ENCODE measurements around the gene IKZF3. TPM values are rescaled to one million over a fixed set of nuclear protein-coding genes. Genes with fewer than 3 reads are reported as not detected.
"Not testable (repeated sequence)": the region's sequence is repeated elsewhere in the genome, so short reads cannot be mapped to it uniquely, and the experiment has no call there.

The IKZF3 gene
- total RNA-seq = 1 to 10 TPM in 2 of 4 donors, under 1 TPM in 2; 0.60 to 1.9 (median 1.1) TPM

- no peak for TF ChIP-seq POLR2AphosphoS5 (IDR thresholded peaks at IDR 0.05)
- no peak within 1 kb of the TSS for H3K27ac ChIP-seq
- peak within 1 kb of the TSS; percentile 34 for H3K4me3 ChIP-seq
- DNase-seq (ENCODE audit: low spot score in 2 of 2) = no peak
- no peaks in the 10 kb centered on the region for H3K36me3 ChIP-seq
- peaks cover 94% of the 10 kb centered on the region for H3K27me3 ChIP-seq
- WGBS = 4% methylated on average over 48 of the region's 50 CpGs
- H3K9me3 ChIP-seq = no peaks in the 10 kb centered on the region
- H3K4me1 ChIP-seq = peaks cover 14% of the 10 kb centered on the region
These were observed at the start of gene IKZF3 for GRCh38 chr17:39863918-39864746. IKZF3 (minus strand) TSS chr17:39864312; CDS start chr17:39864126, 186 bp downstream.

- Histone ChIP-seq H3K4me1 (no peaks in the 10 kb centered on the region), H3K27ac (no peak overlapping the region), H3K36me3 (peaks cover 15% of the 10 kb centered on the region), H3K27me3 (no peaks in the 10 kb centered on the region), H3K9me3 (no peaks in the 10 kb centered on the region), H3K4me3 (no peak overlapping the region)
- WGBS = 94% methylated on average over 6 of the region's 6 CpGs
- no peak for DNase-seq (ENCODE audit: low spot score in 2 of 2)
- TF ChIP-seq, protein P1, sequence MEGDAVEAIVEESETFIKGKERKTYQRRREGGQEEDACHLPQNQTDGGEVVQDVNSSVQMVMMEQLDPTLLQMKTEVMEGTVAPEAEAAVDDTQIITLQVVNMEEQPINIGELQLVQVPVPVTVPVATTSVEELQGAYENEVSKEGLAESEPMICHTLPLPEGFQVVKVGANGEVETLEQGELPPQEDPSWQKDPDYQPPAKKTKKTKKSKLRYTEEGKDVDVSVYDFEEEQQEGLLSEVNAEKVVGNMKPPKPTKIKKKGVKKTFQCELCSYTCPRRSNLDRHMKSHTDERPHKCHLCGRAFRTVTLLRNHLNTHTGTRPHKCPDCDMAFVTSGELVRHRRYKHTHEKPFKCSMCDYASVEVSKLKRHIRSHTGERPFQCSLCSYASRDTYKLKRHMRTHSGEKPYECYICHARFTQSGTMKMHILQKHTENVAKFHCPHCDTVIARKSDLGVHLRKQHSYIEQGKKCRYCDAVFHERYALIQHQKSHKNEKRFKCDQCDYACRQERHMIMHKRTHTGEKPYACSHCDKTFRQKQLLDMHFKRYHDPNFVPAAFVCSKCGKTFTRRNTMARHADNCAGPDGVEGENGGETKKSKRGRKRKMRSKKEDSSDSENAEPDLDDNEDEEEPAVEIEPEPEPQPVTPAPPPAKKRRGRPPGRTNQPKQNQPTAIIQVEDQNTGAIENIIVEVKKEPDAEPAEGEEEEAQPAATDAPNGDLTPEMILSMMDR (IDR thresholded peaks at IDR 0.05) = no peak
- no peak for TF ChIP-seq POLR2AphosphoS5 (IDR thresholded peaks at IDR 0.05)
- TF ChIP-seq EP300 (IDR thresholded peaks at IDR 0.05) = no peak
- no peak for TF ChIP-seq POLR2A (IDR thresholded peaks at IDR 0.05)
These were observed 44.8 kb upstream of the IKZF3 start for GRCh38 chr17:39908789-39909352.

GRCh38 chr17:39904990-39905288, 40.8 kb upstream of the IKZF3 start:
- TF ChIP-seq POLR2AphosphoS5 (IDR thresholded peaks at IDR 0.05) (no peak), EP300 (IDR thresholded peaks at IDR 0.05) (no peak), POLR2A (IDR thresholded peaks at IDR 0.05) (no peak)
- TF ChIP-seq, protein P1 (IDR thresholded peaks at IDR 0.05) = no peak
- Histone ChIP-seq H3K9me3 (no peaks in the 10 kb centered on the region), H3K4me1 (no peaks in the 10 kb centered on the region), H3K36me3 (peaks cover 9% of the 10 kb centered on the region), H3K27me3 (no peaks in the 10 kb centered on the region), H3K4me3 (no peak overlapping the region), H3K27ac (no peak overlapping the region)
- 92% methylated on average over 3 of the region's 3 CpGs for WGBS
- DNase-seq (ENCODE audit: low spot score in 2 of 2) = no peak

GRCh38 chr17:39903158-39903884, 39.2 kb upstream of the IKZF3 start:
- DNase-seq (ENCODE audit: low spot score in 2 of 2) = no peak
- H3K4me3 ChIP-seq = no peak overlapping the region
- TF ChIP-seq, protein P1 (IDR thresholded peaks at IDR 0.05) = no peak
- TF ChIP-seq POLR2A (IDR thresholded peaks at IDR 0.05) (no peak), POLR2AphosphoS5 (IDR thresholded peaks at IDR 0.05) (no peak), EP300 (IDR thresholded peaks at IDR 0.05) (no peak)

DNA sequence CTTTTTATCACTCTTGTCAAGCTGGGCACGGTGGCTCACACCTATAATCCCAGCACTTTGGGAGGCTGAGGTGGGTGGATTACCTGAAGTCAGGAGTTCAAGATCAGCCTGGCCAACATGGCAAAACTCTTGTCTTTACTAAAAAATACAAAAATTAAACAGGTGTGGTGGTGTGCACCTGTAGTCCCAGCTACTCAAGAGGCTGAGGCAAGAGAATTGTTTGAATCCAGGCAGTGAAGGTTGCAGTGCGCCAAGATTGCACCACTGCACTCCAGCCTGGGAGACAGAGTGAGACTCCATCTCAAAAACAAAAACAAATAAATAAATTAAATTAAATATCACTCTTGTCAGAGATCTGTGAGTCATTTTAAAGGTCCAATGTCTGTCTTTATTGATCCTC, 37.9 kb upstream of the IKZF3 start:
- not testable (repeated sequence) for H3K9me3 ChIP-seq; H3K4me3 ChIP-seq; H3K27ac ChIP-seq; DNase-seq (ENCODE audit: low spot score in 2 of 2); H3K36me3 ChIP-seq; H3K27me3 ChIP-seq; H3K4me1 ChIP-seq
- 93% methylated on average over 2 of the region's 2 CpGs for WGBS

More at GRCh38 chr17:39903158-39903884, 39.2 kb upstream of the IKZF3 start:
- WGBS = 92% methylated on average over 4 of the region's 4 CpGs
- no peaks in the 10 kb centered on the region for H3K36me3 ChIP-seq
- H3K9me3 ChIP-seq = no peaks in the 10 kb centered on the region
- no peak overlapping the region for H3K27ac ChIP-seq
- no peaks in the 10 kb centered on the region for H3K4me1 ChIP-seq
- H3K27me3 ChIP-seq = no peaks in the 10 kb centered on the region

GRCh38 chr17:39899215-39899614, 35.1 kb upstream of the IKZF3 start:
- Histone ChIP-seq H3K27me3 (no peaks in the 10 kb centered on the region), H3K36me3 (no peaks in the 10 kb centered on the region), H3K4me1 (no peaks in the 10 kb centered on the region), H3K9me3 (no peaks in the 10 kb centered on the region), H3K27ac (no peak overlapping the region), H3K4me3 (no peak overlapping the region)
- DNase-seq (ENCODE audit: low spot score in 2 of 2) = no peak
- no peak for TF ChIP-seq POLR2AphosphoS5 (IDR thresholded peaks at IDR 0.05)
- TF ChIP-seq, protein P1 (IDR thresholded peaks at IDR 0.05) = no peak
- TF ChIP-seq POLR2A (IDR thresholded peaks at IDR 0.05) = no peak
- TF ChIP-seq EP300 (IDR thresholded peaks at IDR 0.05) = no peak

Measured in suprapubic skin (tissue), 4 donors.